NCI-H146 (cell line): ENCODE results near the gene EXOSC9.

ENCODE experiments used
- DNase-seq: peaks from one replicate; lab custom pipeline; 2025; lab: John Stamatoyannopoulos, UW

EXOSC9 gene

GRCh38 chr4:121824171-121824527 lies 23.0 kb downstream of the EXOSC9 start:
- DNase-seq, result no peak

DNA sequence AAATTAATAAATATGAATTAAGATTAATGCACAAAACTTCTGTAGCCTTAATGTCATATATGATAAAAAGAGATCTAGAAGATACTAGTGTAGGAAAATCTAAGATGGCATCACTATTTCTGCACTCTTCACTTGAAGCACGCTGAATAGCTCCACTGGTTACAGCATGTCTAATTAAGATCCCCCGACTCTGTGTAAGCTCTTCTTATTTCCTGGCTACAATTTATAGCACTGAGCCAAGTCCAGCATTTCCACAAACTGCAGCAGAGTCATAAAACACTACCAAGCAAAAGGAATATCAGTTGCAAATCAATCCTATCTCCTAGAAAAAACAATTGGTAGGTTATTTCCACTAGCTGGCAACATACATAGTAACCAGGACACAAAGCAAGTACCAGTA lies 23.8 kb downstream of the EXOSC9 start:
- no peak for DNase-seq

- DNase-seq, result no peak
Measured at GRCh38 chr4:121827853-121828252, 26.7 kb downstream of the EXOSC9 start.

DNA sequence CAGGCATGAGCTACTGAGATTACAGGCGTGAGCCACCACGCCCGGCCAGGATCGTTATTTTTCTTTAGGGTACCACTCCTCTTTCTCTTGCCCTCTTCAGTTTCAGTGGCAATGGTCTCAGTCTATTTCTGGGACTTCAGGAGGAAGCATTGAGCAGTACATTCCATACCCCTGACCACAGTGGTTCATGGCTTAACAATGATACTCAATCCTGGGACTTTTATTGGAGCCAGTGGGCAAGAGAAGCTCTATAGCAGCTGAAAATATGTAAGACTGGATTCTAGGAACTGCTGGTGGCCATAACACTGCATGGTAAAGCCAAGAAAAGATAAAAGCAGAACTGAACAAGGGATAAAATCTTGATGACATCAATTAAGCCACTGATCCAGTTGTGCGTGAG lies 28.4 kb downstream of the EXOSC9 start:
- DNase-seq, result no peak

DNA sequence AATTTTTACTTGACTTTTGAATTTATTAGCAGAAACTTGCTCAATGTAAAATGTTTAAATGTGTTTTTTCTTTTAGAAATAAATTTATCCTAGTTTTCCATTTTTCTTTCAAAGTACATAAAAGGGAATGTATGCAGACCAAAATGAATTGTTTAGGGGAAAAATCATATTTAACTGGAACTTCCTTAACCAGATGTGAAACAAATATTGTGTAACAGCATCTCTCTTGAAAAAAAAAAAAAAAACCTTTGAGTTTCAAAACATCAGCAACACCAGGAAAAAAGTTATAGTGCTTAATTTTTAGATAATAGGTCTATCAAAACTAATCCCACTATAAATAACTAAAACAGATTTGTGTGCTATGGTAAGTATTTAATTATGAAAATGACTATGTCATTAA lies 37.0 kb downstream of the EXOSC9 start:
- no peak for DNase-seq

DNA sequence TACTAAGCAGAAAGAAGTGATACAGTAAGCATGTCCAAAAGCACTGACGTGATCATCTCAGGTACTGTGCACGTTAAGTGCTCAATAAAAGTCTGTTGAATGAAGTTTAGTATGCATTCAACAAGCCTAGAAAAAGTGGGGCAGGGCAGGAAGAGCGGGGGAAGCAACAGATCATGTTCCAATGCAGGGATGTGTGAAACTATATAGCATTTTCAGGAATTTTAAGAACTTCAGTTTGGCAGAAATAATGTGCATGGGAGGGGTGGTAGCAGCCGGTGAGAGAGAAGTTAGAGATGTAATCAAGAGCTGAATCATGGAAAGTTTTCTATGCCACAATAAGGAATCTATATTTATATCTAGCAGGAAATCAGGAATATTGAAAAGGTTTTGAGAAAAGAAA lies 41.7 kb downstream of the EXOSC9 start:
- DNase-seq, result no peak

GRCh38 chr4:121846662-121847061 lies 45.5 kb downstream of the EXOSC9 start:
- no peak for DNase-seq

DNA sequence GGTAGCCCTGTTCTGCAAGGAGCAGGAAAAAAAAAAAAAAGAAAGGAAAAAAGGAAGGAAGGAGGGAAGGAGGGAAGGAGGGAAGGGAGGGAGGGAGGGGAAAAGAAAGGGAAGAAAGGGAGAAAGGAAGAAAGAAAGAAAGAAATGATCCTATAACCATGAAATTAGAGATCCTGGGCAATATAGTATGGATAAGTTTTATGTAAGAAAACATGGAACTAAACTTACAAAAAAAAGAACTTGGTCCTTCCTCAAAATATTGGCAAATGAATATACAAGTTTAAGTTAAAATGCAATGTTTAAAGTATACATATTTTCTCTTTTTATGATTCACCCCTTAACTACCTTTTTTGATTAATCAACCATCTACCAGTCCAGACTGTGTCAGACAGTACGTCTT lies 50.2 kb downstream of the EXOSC9 start:
- no peak for DNase-seq

DNA sequence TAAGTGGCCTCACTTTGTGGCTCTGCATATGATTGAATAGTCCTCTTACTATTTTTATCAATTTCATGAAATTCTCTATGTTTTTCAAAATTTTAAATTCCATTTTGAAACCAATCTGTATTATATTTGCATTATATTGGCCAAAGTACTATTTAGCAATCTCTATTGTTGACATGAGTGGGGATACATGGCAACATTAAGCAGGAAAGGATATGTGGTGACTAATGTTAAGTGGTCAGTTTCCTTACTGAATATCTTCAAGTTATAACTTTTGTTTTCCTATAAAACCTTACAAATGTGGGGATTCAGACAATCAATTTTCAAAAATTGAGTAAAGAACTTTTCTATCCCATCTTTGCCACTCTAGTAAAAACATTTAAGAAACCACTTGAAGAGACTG lies 59.0 kb downstream of the EXOSC9 start:
- no peak for DNase-seq

DNA sequence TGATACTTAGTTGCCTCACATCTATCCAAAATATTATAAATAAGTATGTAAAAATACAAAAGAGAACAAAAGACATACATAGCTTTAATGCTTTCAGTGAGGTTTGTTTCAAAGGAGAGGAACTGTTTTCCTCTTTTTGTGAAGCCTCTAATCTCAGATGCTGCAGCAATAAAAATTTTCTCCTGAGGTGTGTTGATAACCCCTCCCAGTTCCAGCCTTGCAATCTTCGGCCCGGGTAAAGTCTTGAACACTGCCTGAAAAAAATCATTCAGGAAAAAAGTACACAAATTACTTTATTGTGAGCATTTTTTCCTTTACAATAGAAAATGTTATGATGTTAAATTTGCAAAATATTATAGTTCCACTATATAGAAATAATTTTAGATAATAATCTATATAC lies 60.3 kb downstream of the EXOSC9 start:
- no peak for DNase-seq

DNA sequence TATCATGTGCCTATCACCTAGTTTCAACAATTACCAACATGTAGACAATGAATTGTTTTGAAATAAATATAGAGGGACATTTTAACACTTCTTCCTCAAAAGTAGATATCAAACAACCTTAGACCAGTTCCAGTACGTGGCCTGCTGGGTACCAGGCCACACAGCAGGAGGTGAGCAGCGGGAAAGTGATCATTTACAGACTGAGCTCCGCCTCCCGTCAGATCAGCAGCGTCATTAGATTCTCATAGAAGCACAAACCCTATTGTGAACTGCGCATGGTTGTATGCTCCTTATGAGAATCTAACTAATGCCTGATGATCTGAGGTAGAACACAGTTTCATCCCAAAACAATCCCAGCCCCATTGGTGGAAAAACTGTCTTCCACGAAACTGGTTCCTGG lies 62.7 kb downstream of the EXOSC9 start:
- no peak for DNase-seq
